Activated naive CD4-positive, alpha-beta T cell treated with anti-CD3 and anti-CD28 coated beads, Interleukin-2, amount 50 U/mL, for 24 hours (primary cell): ENCODE measurements around the gene MGMT.

Experiments used
- H3K27ac Mint-ChIP-seq: one replicate; pipeline ENCODE4 v1.8.0; 2021; ENCODE audit warnings: mild to moderate bottlenecking, mixed read lengths
- H3K27me3 Mint-ChIP-seq: one replicate; pipeline ENCODE4 v1.8.0; 2021; ENCODE audit warnings: mixed read lengths
- H3K36me3 Mint-ChIP-seq: one replicate; pipeline ENCODE4 v1.8.0; 2021; ENCODE audit warnings: mixed read lengths
- H3K4me1 Mint-ChIP-seq: one replicate; pipeline ENCODE4 v1.8.0; 2021; ENCODE audit warnings: mixed read lengths
- H3K4me3 Mint-ChIP-seq: one replicate; pipeline ENCODE4 v1.8.0; 2021; ENCODE audit warnings: mild to moderate bottlenecking, mixed read lengths
- H3K9me3 Mint-ChIP-seq: one replicate; pipeline ENCODE4 v1.8.0; 2021; ENCODE audit warnings: mixed read lengths

The MGMT gene

DNA sequence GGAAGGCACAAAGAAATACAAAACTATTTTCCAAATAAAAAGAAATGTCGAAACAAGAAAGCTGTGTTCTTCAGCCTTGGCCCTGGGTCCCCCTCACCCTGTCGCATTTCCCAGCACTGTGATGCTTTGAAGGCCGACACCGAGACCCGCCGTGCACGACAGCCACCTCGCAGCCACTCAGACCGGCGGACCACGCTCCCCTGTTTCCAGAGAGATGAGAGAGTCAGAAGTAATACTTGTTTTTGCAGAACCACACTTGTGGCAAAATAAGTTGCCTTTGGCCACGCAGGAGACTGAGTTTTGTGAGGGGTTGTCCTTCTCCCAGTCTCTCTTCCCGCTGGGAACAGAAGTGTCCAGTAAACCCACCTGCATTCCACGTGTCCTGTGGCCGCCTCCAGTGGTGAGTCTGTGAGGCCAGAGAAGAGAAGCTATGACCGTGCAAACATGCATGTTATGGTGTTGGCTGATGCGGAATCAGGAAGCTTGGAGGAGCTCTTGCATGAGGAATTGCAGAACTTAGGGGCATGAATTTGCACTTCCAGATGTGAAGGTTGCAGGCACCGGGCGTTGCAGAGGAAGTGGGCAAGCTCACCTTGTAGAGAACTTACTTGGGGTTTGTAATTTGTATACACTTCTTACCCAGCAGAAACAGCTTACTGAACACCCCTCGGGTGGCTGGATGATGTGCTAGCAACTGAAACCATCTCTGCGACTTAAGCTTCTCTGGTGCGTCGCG lies 302.5 kb downstream of the MGMT start:
- H3K9me3 Mint-ChIP-seq: no peaks in the 10 kb centered on the region
- H3K27me3 Mint-ChIP-seq: no peaks in the 10 kb centered on the region
- H3K27ac Mint-ChIP-seq: no peak overlapping the region

GRCh38 chr10:129770286-129770685 lies 303.2 kb downstream of the MGMT start:
- no peak overlapping the region for H3K4me3 Mint-ChIP-seq
- H3K9me3 Mint-ChIP-seq: no peaks in the 10 kb centered on the region
- H3K36me3 Mint-ChIP-seq: peaks cover 20% of the 10 kb centered on the region
- no peak overlapping the region for H3K27ac Mint-ChIP-seq
- H3K27me3 Mint-ChIP-seq: no peaks in the 10 kb centered on the region
- no peaks in the 10 kb centered on the region for H3K4me1 Mint-ChIP-seq

More for the DNA sequence above, 302.5 kb downstream of the MGMT start:
- Mint-ChIP-seq H3K36me3 (peaks cover 20% of the 10 kb centered on the region), H3K4me3 (no peak overlapping the region), H3K4me1 (no peaks in the 10 kb centered on the region)

DNA sequence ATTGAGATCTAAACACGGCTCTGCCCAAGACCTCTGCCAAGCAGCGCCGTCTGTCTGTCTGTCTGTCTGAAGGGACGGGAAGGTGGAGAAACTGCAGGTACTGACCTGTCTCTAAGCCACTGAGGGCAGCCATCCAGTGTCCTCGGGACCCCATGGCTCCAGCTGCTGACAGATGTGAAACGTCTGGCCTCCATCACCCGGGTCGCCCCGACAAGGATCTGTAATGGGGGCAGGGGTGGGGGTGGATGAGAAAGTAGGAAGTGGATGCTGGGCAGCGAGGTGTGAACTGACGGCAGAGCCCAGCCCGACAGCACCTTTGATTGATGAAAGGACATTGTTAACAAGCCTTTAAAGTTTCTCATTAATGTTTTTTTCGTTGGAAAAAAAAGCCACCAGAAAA lies 304.0 kb downstream of the MGMT start:
- Mint-ChIP-seq H3K9me3 (no peaks in the 10 kb centered on the region), H3K27ac (no peak overlapping the region), H3K27me3 (no peaks in the 10 kb centered on the region), H3K4me3 (no peak overlapping the region), H3K4me1 (no peaks in the 10 kb centered on the region), H3K36me3 (peaks cover 19% of the 10 kb centered on the region)

DNA sequence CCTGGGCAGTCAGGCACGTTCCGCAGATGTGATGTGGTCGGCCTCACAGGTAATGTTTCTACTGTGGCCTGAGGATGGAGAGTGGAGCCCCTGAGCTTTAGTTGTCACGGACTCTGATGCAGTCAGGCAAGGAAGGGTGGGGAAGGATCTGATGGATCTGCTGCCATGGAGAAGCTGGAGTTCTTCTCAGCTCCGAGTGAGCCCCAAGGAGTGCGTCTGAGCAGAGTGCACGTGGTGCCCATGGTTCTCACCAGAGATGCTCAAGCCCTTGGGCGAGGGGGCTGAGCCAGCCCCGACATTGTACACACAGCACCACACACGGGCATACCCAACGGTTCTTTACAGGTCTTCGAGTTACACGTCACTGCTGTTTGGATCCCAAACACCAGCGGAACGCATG lies 304.5 kb downstream of the MGMT start:
- Mint-ChIP-seq H3K36me3 (peaks cover 17% of the 10 kb centered on the region), H3K27ac (no peak overlapping the region)

GRCh38 chr10:129771991-129772431 lies 305.0 kb downstream of the MGMT start:
- no peaks in the 10 kb centered on the region for H3K27me3 Mint-ChIP-seq
- peaks cover 21% of the 10 kb centered on the region for H3K36me3 Mint-ChIP-seq
- H3K4me3 Mint-ChIP-seq: no peak overlapping the region
- H3K9me3 Mint-ChIP-seq: no peaks in the 10 kb centered on the region
- H3K27ac Mint-ChIP-seq: no peak overlapping the region
- H3K4me1 Mint-ChIP-seq: no peaks in the 10 kb centered on the region

More for the DNA sequence above, 304.5 kb downstream of the MGMT start:
- Mint-ChIP-seq H3K27me3 (no peaks in the 10 kb centered on the region), H3K9me3 (no peaks in the 10 kb centered on the region), H3K4me3 (no peak overlapping the region), H3K4me1 (no peaks in the 10 kb centered on the region)

- Mint-ChIP-seq H3K27ac (no peak overlapping the region), H3K4me3 (no peak overlapping the region), H3K27me3 (no peaks in the 10 kb centered on the region), H3K36me3 (peaks cover 21% of the 10 kb centered on the region), H3K9me3 (no peaks in the 10 kb centered on the region), H3K4me1 (no peaks in the 10 kb centered on the region)
Measured at GRCh38 chr10:129772468-129773358, 305.7 kb downstream of the MGMT start.

GRCh38 chr10:129773359-129773990 lies 306.4 kb downstream of the MGMT start:
- Mint-ChIP-seq H3K4me3 (no peak overlapping the region), H3K4me1 (no peaks in the 10 kb centered on the region), H3K36me3 (peaks cover 18% of the 10 kb centered on the region), H3K9me3 (no peaks in the 10 kb centered on the region), H3K27ac (no peak overlapping the region), H3K27me3 (no peaks in the 10 kb centered on the region)

DNA sequence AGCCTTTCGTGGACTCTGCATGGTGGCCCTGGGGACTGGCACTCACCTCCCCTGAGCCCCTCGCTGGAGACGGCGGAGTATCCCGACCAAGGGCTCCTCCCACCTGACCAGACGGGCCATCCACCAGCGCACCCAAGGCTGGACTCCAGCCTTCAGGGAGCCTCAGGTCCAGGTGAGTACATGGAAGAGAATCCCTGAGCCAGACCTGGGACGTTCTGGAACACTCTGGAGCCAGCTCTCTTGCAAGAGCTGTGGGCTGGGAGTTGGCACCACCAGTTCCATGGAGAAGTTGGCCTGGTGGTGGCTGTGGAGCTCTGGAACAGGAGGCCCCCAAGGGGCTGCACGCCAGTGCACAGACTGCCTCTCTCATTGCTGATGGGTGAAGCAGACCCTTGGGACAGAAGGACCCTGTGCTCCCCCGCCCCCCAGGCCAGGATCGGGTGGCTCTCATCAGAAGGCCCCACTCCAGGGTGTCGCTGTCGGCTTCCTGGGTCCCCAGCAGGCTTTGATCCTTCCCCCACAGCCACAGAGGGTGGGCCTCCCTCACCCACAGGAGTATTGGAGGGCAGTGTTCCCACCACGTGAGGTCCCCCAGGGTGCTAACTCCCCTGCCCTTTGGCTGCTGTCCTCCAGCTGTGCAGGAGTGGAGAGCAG lies 307.2 kb downstream of the MGMT start:
- Mint-ChIP-seq H3K27ac (no peak overlapping the region), H3K9me3 (no peaks in the 10 kb centered on the region), H3K4me1 (no peaks in the 10 kb centered on the region), H3K36me3 (peaks cover 16% of the 10 kb centered on the region), H3K27me3 (no peaks in the 10 kb centered on the region), H3K4me3 (no peak overlapping the region)

DNA sequence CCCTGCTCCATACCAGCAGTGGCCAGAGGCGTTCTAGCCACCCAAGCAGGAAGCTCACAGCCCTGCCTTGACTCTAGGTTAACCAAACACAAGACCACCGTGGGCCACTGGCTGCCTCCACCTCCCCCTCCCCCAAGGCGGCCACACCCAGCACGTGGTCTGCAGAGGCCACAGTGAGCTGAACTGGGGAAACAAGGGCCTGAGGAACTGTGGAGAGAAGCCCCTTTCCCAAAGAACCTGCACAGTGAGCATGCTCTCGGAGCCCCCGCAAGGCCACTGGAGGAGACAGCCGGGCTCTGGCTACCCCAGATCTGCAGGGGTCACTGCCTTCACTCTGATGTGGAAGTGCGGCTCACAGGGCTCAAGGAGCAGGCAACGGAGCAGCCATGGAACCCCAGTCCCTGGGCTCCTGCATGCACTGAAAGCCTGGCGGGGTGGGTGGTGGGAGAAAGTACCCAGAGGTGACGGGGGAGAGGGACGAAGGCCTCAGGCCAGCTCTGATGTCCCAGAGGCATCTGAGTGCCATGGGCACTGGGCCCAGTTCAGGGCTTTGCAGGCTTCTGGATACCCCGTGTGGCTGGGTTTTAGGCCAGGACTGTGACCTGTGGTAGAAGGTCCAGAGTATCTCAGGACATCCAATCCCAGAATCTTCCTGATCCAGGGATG lies 307.8 kb downstream of the MGMT start:
- Mint-ChIP-seq H3K4me3 (no peak overlapping the region), H3K9me3 (no peaks in the 10 kb centered on the region), H3K36me3 (peaks cover 11% of the 10 kb centered on the region), H3K27me3 (no peaks in the 10 kb centered on the region), H3K27ac (no peak overlapping the region), H3K4me1 (no peaks in the 10 kb centered on the region)

- Mint-ChIP-seq H3K27ac (no peak overlapping the region), H3K4me3 (no peak overlapping the region), H3K27me3 (no peaks in the 10 kb centered on the region), H3K4me1 (no peaks in the 10 kb centered on the region), H3K9me3 (no peaks in the 10 kb centered on the region), H3K36me3 (peaks cover 11% of the 10 kb centered on the region)
Measured at GRCh38 chr10:129775681-129776080, 308.6 kb downstream of the MGMT start.

GRCh38 chr10:129777687-129778086 lies 310.6 kb downstream of the MGMT start:
- no peaks in the 10 kb centered on the region for H3K4me1 Mint-ChIP-seq
- no peaks in the 10 kb centered on the region for H3K27me3 Mint-ChIP-seq
- peaks cover 6% of the 10 kb centered on the region for H3K36me3 Mint-ChIP-seq
- no peak overlapping the region for H3K27ac Mint-ChIP-seq
- H3K9me3 Mint-ChIP-seq: peaks cover 1% of the 10 kb centered on the region
- H3K4me3 Mint-ChIP-seq: no peak overlapping the region

DNA sequence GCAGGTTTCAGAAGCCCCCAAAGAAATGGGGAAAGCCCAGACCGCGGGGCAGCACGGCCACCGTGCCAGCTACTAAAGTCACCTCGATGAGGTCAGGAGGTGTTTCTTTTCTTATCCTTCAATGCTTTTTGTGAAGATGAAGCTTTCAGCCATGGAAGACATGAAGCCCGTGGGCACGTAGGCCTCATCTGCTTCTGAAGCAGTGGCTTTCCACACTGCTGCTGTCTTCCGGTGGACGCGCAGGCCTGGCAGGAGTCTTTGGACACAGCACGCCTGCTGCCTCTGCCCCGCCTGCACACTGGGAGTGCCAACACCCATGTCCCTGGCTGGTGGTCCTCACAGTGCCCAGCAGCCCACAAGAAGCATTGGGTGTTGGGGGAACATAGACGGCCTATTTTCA lies 311.5 kb downstream of the MGMT start:
- Mint-ChIP-seq H3K9me3 (peaks cover 4% of the 10 kb centered on the region), H3K4me3 (no peak overlapping the region), H3K27ac (no peak overlapping the region), H3K36me3 (peaks cover 4% of the 10 kb centered on the region), H3K4me1 (no peaks in the 10 kb centered on the region), H3K27me3 (no peaks in the 10 kb centered on the region)

DNA sequence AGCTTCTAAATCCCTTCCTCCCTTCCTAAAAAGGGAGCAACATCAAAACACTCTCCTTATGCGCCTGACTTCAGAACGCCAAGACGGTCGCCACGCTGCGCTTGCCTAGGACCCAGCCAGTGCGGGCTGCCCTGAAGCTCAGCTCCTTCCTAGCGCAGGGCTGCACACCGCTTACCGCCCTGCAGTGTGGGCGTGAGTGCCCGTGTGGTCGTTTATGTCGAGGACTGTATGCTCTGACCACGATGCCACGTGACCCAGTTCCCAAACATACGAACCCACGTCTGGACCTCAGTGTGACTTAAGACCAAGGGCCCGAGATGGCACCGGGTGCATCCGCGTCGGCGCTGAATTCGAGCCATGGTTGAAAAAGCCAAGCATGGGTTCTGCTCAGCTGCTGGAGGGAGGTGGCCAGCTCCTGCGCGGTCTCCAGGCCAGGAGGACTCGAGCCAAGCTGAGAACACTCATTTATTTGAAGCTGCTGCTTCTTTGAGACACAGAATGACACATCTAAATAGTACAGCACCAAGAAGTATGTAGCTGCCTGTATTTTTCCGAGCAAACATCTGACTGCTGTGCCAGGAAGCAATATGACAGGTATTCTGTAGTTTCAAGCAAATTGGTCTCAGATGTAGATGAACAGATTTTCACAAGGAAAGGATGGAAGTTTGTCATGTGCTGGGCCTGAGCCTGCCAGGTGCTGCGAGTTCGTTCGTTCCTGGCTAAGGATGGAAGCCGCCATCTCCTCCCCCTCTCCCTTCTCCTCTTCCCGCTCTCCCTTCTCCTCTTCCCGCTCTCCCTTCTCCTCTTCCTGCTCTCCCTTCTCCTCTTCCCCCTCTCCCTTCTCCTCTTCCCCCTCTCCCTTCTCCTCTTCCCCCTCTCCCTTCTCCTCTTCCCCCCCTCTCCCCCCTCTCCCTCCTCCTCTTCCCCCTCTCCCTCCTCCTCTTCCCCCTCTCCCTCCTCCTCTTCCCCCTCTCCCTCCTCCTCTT lies 312.4 kb downstream of the MGMT start:
- H3K27me3 Mint-ChIP-seq: no peaks in the 10 kb centered on the region
- peaks cover 4% of the 10 kb centered on the region for H3K36me3 Mint-ChIP-seq
- H3K4me1 Mint-ChIP-seq: no peaks in the 10 kb centered on the region
- H3K4me3 Mint-ChIP-seq: no peak overlapping the region
- H3K9me3 Mint-ChIP-seq: peaks cover 4% of the 10 kb centered on the region
- H3K27ac Mint-ChIP-seq: no peak overlapping the region

GRCh38 chr10:129780198-129780597 lies 313.2 kb downstream of the MGMT start:
- Mint-ChIP-seq H3K27ac (no peak overlapping the region), H3K4me1 (no peaks in the 10 kb centered on the region), H3K9me3 (peaks cover 4% of the 10 kb centered on the region), H3K36me3 (peaks cover 4% of the 10 kb centered on the region), H3K4me3 (no peak overlapping the region), H3K27me3 (no peaks in the 10 kb centered on the region)
